Neutrophil (primary cell): Measurements from ENCODE around the gene SNAP25.

Source experiments
- H3K27ac ChIP-seq: fragments of 200-600 bp; sonication (generic); 2 replicates; pipeline ENCODE4 v1.5.1; 2016; ENCODE audit warnings: mild to moderate bottlenecking, moderate library complexity
- H3K27me3 ChIP-seq: fragments of 200-600 bp; sonication (generic); 2 replicates; pipeline ENCODE4 v1.6.0; 2016; ENCODE audit warnings: mild to moderate bottlenecking
- H3K36me3 ChIP-seq: fragments of 200-600 bp; sonication (generic); 2 replicates; pipeline ENCODE4 v1.5.1; 2017
- H3K4me1 ChIP-seq, 2 experiments: fragments of 200-600 bp in 1 of 2; sonication (generic) in 1 of 2; 1 replicate in 1 of 2; 2 replicates in 1 of 2; pipeline versions ENCODE4 v1.5.1 to v1.6.1; 2013 to 2016; ENCODE audit warnings: low read depth in 1 of 2, low read length in 1 of 2, mild to moderate bottlenecking in 1 of 2, moderate library complexity in 1 of 2; ENCODE audit not compliant: control insufficient read depth in 1 of 2, insufficient read depth in 1 of 2
- H3K4me3 ChIP-seq, 2 experiments: fragments of 200-600 bp in 1 of 2; sonication (generic) in 1 of 2; 1 replicate in 1 of 2; 2 replicates in 1 of 2; pipeline ENCODE4 v1.5.1; 2013 to 2016; ENCODE audit warnings: low read depth in 1 of 2, low read length in 1 of 2, mild to moderate bottlenecking in 1 of 2, moderate library complexity in 1 of 2
- H3K9me3 ChIP-seq: fragments of 200-600 bp; sonication (generic); 2 replicates; pipeline ENCODE4 v1.5.1; 2016
- CTCF ChIP-seq: fragments of 200-600 bp; sonication (generic); IDR thresholded peaks from 2 replicates; pipeline ENCODE4 v1.5.1; 2016; ENCODE audit warnings: antibody characterized with exemption

SNAP25 gene

GRCh38 chr20:10217721-10218410 is 764 bp upstream of the SNAP25 start:
- H3K9me3 ChIP-seq: no peaks in the 10 kb centered on the region
- no peak for TF ChIP-seq CTCF
- H3K36me3 ChIP-seq: no peaks in the 10 kb centered on the region
- H3K27me3 ChIP-seq: peaks cover 90% of the 10 kb centered on the region
- H3K4me3 ChIP-seq: no peak overlapping the region
- no peak overlapping the region for H3K27ac ChIP-seq
- H3K4me1 ChIP-seq: peaks cover 4 to 17% of the 10 kb centered on the region in 2 experiments

GRCh38 chr20:10219452-10219791 is 792 bp downstream of the SNAP25 start:
- no peak overlapping the region for H3K4me3 ChIP-seq

GRCh38 chr20:10219993-10220750 is 1.5 kb downstream of the SNAP25 start:
- Histone ChIP-seq H3K27ac (no peak overlapping the region), H3K36me3 (no peaks in the 10 kb centered on the region), H3K4me1 (peaks cover 4 to 17% of the 10 kb centered on the region in 2 experiments), H3K27me3 (peaks cover 78% of the 10 kb centered on the region), H3K4me3 (no peak overlapping the region), H3K9me3 (no peaks in the 10 kb centered on the region)
- no peak for TF ChIP-seq CTCF

More at GRCh38 chr20:10219452-10219791, 792 bp downstream of the SNAP25 start:
- peaks cover 85% of the 10 kb centered on the region for H3K27me3 ChIP-seq
- no peak overlapping the region for H3K27ac ChIP-seq
- no peak for TF ChIP-seq CTCF
- H3K9me3 ChIP-seq: no peaks in the 10 kb centered on the region
- H3K36me3 ChIP-seq: no peaks in the 10 kb centered on the region
- H3K4me1 ChIP-seq: peaks cover 4 to 17% of the 10 kb centered on the region in 2 experiments

- Histone ChIP-seq H3K27ac (no peak overlapping the region), H3K9me3 (no peaks in the 10 kb centered on the region), H3K4me1 (peaks cover 4 to 17% of the 10 kb centered on the region in 2 experiments), H3K27me3 (peaks cover 72% of the 10 kb centered on the region), H3K4me3 (no peak overlapping the region), H3K36me3 (no peaks in the 10 kb centered on the region)
- TF ChIP-seq CTCF: no peak
These were observed 2.4 kb downstream of the SNAP25 start for GRCh38 chr20:10221021-10221420.

GRCh38 chr20:10225439-10226060 is 6.9 kb downstream of the SNAP25 start:
- Histone ChIP-seq H3K27ac (no peak overlapping the region), H3K4me3 (no peak overlapping the region), H3K4me1 (no peaks in the 10 kb centered on the region), H3K9me3 (no peaks in the 10 kb centered on the region), H3K36me3 (no peaks in the 10 kb centered on the region), H3K27me3 (peaks cover 30% of the 10 kb centered on the region)
- TF ChIP-seq CTCF: no peak
